Endothelial cell of umbilical vein (primary cell): ENCODE measurements around the gene ACR. TPM values are rescaled to one million over a fixed set of nuclear protein-coding genes. Genes with fewer than 3 reads are reported as not detected.

ENCODE experiments used
- BruUV-seq: library from RNA; stranded (reverse); fragments of 400-500 nt; replicated peaks from 2 replicates; lab custom pipeline; 2021; lab: Mats Ljungman, UMichigan
- CTCF ChIA-PET: fragments of 300-600, 350-600 bp; sonication (Branson Sonifier 250); formaldehyde crosslinking; loops from one replicate; lab custom pipeline; 2021; ENCODE audit warnings: antibody characterized with exemption, inconsistent platforms; lab: Charles Lee
- POLR2A ChIA-PET: fragments of 300-600, 350-600 bp; sonication (Branson Sonifier 250); formaldehyde crosslinking; loops from one replicate; lab custom pipeline; 2021; ENCODE audit warnings: antibody characterized with exemption, inconsistent platforms; lab: Charles Lee
- DNase-seq: peaks from one replicate; pipeline ENCODE4 v3.0.0-alpha.2; 2011; ENCODE audit warnings: low read depth, low spot score
- FAIRE-seq: peaks from 2 replicates; lab custom pipeline; 2011; peaks lifted over from hg19 to GRCh38; lab: Jason Lieb, UNC
- H2AFZ ChIP-seq: 2 replicates; pipeline ENCODE4 v1.6.0; 2012; ENCODE audit warnings: low read depth, low read length, control low read depth, inconsistent platforms
- H3K27ac ChIP-seq: 2 replicates; pipeline ENCODE4 v1.5.1; 2011; ENCODE audit warnings: low read depth, mild to moderate bottlenecking, control low read depth, low read length, moderate library complexity; ENCODE audit not compliant: insufficient read depth
- H3K27me3 ChIP-seq, 2 experiments: 2 replicates each; pipeline versions ENCODE4 v1.6.0 to v1.6.1; 2011; ENCODE audit warnings: low read length in 2 of 2, mixed read lengths in 1 of 2; ENCODE audit not compliant: control insufficient read depth in 2 of 2, insufficient read depth in 2 of 2
- H3K36me3 ChIP-seq, 2 experiments: 2 replicates in 1 of 2; 3 replicates in 1 of 2; pipeline ENCODE4 v1.5.1; 2011; ENCODE audit warnings: low read length in 2 of 2, mild to moderate bottlenecking in 1 of 2, moderate library complexity in 1 of 2; ENCODE audit not compliant: control insufficient read depth in 2 of 2, insufficient read depth in 2 of 2; ENCODE audit errors: extremely low read depth in 1 of 2
- H3K4me1 ChIP-seq: 3 replicates; pipeline ENCODE4 v1.5.1; 2011; ENCODE audit warnings: mild to moderate bottlenecking, low read length; ENCODE audit not compliant: control insufficient read depth, insufficient read depth; ENCODE audit errors: extremely low read depth
- H3K4me2 ChIP-seq: 2 replicates; pipeline ENCODE4 v1.6.1; 2011; ENCODE audit warnings: low read length, control low read depth, mixed read lengths; ENCODE audit not compliant: insufficient read depth
- H3K4me3 ChIP-seq, 3 experiments: fragments of 200-600 bp in 1 of 3; sonication (generic), shearing (Covaris generic) in 1 of 3; replicated peaks in 1 of 3; 2 replicates each; pipeline ENCODE4 v1.5.1; 2011 to 2016; ENCODE audit warnings: control low read depth in 3 of 3, low read length in 3 of 3, mild to moderate bottlenecking in 2 of 3, inconsistent platforms in 1 of 3, low read depth in 1 of 3, moderate library complexity in 1 of 3; ENCODE audit not compliant: insufficient read depth in 1 of 3
- H3K79me2 ChIP-seq: 2 replicates; pipeline ENCODE4 v1.6.0; 2012; ENCODE audit warnings: low read length, inconsistent platforms; ENCODE audit not compliant: control insufficient read depth, insufficient read depth
- H3K9ac ChIP-seq: replicated peaks from 2 replicates; pipeline ENCODE3; 2011; ENCODE audit warnings: low read length, control low read depth; ENCODE audit not compliant: insufficient read depth; ENCODE audit errors: extremely low read depth
- H3K9me1 ChIP-seq: replicated peaks from 3 replicates; pipeline ENCODE4 v1.6.0; 2011; ENCODE audit warnings: mild to moderate bottlenecking, low read length; ENCODE audit not compliant: control insufficient read depth, insufficient read depth; ENCODE audit errors: extremely low read depth
- H3K9me3 ChIP-seq: replicated peaks from 2 replicates; pipeline ENCODE4 v1.5.1; 2012; ENCODE audit warnings: low read length, inconsistent platforms; ENCODE audit not compliant: control insufficient read depth, insufficient read depth
- H4K20me1 ChIP-seq: replicated peaks from 2 replicates; pipeline ENCODE3; 2011; ENCODE audit warnings: mild to moderate bottlenecking, low read length; ENCODE audit not compliant: control insufficient read depth, insufficient read depth; ENCODE audit errors: extremely low read depth
- EZH2 ChIP-seq: IDR thresholded peaks from 2 replicates; pipeline ENCODE4 v1.6.1; 2012; ENCODE audit warnings: borderline replicate concordance, low read depth, mild to moderate bottlenecking, moderate library complexity, low read length, inconsistent platforms; ENCODE audit not compliant: severe bottlenecking
- FOS ChIP-seq: IDR thresholded peaks from 2 replicates; pipeline ENCODE4 v1.6.1; 2011; ENCODE audit warnings: mild to moderate bottlenecking, low read length, moderate library complexity, borderline replicate concordance; ENCODE audit not compliant: insufficient read depth
- GATA2 ChIP-seq: IDR thresholded peaks from 2 replicates; pipeline ENCODE4 v1.7.0; 2011; ENCODE audit warnings: low read depth, mild to moderate bottlenecking, moderate library complexity, mixed read lengths, low read length; ENCODE audit not compliant: insufficient read length, insufficient read depth
- JUN ChIP-seq: IDR thresholded peaks from 2 replicates; pipeline ENCODE4 v1.6.1; 2011; ENCODE audit warnings: borderline replicate concordance, low read depth; ENCODE audit not compliant: insufficient read length, insufficient read depth
- MYC ChIP-seq: IDR thresholded peaks from one replicate; pipeline ENCODE4 v1.6.1; 2011; ENCODE audit warnings: mild to moderate bottlenecking, low read depth, low read length
- POLR2A ChIP-seq: IDR thresholded peaks from 2 replicates; pipeline ENCODE4 v1.6.1; 2012; ENCODE audit warnings: low read depth, mild to moderate bottlenecking, control low read depth, low read length
- POLR2AphosphoS5 ChIP-seq: IDR thresholded peaks from 2 replicates; pipeline ENCODE4 v1.6.1; 2012; ENCODE audit warnings: low read depth, mild to moderate bottlenecking, control low read depth, low read length, moderate library complexity; ENCODE audit not compliant: insufficient read depth
- dilution Hi-C: fragments of 300-500 bp; cut with MboI; formaldehyde crosslinking; loops from one replicate; pipeline ENCODE4 v1.15.0; 2019; ENCODE audit warnings: low sequenced_read_pairs; ENCODE audit not compliant: extremely low pct_ligation_motif_present
- intact Hi-C: fragments of 100-400 bp; cut with micrococcal nuclease; formaldehyde crosslinking; loops from one replicate; pipeline ENCODE4 v1.10.0; 2022
- polyA plus RNA-seq, 4 experiments: library from polyadenylated mRNA; depleted of rRNA in 3 of 4; stranded (reverse) in 3 of 4; unstranded in 1 of 4; fragments of >200 nt; gene quantifications; 2 replicates each; pipeline versions ENCODE4 v1.2.1 to v1.2.3, GENCODE V29; 2011 to 2012; ENCODE audit warnings: missing spikeins in 1 of 4
- total RNA-seq: library from RNA; stranded (reverse); gene quantifications from 2 replicates; pipeline ENCODE4 v1.2.3, GENCODE V29; 2021
- TF ChIP-seq, protein P1 (sequence below): IDR thresholded peaks from 2 replicates; pipeline ENCODE4 v1.6.1; 2011; ENCODE audit not compliant: insufficient read depth, insufficient read length
- TF ChIP-seq, protein P2 (sequence below), 2 donors: IDR thresholded peaks; 1 replicate in 1 of 2; 2 replicates in 1 of 2; pipeline ENCODE4 v1.5.1; 2011; ENCODE audit warnings: low read length in 2 of 2, mild to moderate bottlenecking in 2 of 2, moderate library complexity in 2 of 2, control low read depth in 1 of 2, inconsistent platforms in 1 of 2, low read depth in 1 of 2; ENCODE audit not compliant: insufficient read depth in 1 of 2; ENCODE audit errors: extremely low read depth in 1 of 2

ACR gene
- total and polyA plus RNA-seq, 2 donors (not counting 3 experiments of a cell fraction or from before 2014, with no cell fraction given), result 0.91 to 4.1 TPM

DNA sequence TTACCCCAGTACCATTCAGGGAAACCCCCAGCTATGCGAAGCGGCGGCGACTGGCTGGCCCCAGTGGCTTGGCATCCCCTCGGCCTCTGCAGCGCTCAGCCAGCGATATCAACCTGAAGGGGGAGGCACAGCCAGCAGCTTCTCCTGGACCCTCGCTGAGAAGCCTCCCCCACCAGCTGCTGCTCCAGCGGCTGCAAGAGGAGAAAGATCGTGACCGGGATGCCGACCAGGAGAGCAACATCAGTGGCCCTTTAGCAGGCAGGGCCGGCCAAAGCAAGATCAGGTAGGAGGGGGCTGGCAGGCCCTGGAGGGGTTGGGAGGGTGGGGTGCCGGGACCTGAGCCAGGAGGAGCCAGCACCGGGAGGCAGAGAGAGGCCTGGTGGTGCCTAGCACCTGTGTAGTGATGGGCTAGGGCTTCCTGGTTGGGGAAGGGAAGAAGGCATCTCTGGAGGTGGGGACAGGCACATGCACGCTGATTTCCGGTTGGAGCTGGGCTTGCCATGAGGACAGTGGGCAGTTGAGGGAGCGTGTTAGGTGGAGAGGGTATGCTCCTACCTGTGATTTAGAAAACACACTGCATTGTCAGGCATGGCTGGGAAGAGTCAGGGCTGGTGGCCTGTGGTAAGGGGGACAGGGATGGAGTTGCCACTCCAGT, 43.1 kb upstream of the ACR start:
- BruUV-seq, result no TSS peak
- POLR2A ChIA-PET, result no interaction called here
- Histone ChIP-seq H3K9me1 (no peaks in the 10 kb centered on the region), H3K4me3 (no peak overlapping the region), H2AFZ (no peak overlapping the region), H3K79me2 (peaks cover 95% of the 10 kb centered on the region), H3K4me1 (peaks cover 21% of the 10 kb centered on the region), H3K27me3 (no peaks in the 10 kb centered on the region), H3K27ac (no peak overlapping the region), H3K9me3 (no peaks in the 10 kb centered on the region), H3K36me3 (peaks cover 43 to 52% of the 10 kb centered on the region in 2 experiments), H3K9ac (no peak overlapping the region), H3K4me2 (no peak overlapping the region), H4K20me1 (peaks cover 10% of the 10 kb centered on the region)
- FAIRE-seq (no peak), DNase-seq (no peak)
- no peak for TF ChIP-seq POLR2AphosphoS5
- TF ChIP-seq POLR2A, result no peak
- no peak for TF ChIP-seq FOS
- TF ChIP-seq, protein P1, sequence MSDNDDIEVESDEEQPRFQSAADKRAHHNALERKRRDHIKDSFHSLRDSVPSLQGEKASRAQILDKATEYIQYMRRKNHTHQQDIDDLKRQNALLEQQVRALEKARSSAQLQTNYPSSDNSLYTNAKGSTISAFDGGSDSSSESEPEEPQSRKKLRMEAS, result no peak
- TF ChIP-seq, protein P2, sequence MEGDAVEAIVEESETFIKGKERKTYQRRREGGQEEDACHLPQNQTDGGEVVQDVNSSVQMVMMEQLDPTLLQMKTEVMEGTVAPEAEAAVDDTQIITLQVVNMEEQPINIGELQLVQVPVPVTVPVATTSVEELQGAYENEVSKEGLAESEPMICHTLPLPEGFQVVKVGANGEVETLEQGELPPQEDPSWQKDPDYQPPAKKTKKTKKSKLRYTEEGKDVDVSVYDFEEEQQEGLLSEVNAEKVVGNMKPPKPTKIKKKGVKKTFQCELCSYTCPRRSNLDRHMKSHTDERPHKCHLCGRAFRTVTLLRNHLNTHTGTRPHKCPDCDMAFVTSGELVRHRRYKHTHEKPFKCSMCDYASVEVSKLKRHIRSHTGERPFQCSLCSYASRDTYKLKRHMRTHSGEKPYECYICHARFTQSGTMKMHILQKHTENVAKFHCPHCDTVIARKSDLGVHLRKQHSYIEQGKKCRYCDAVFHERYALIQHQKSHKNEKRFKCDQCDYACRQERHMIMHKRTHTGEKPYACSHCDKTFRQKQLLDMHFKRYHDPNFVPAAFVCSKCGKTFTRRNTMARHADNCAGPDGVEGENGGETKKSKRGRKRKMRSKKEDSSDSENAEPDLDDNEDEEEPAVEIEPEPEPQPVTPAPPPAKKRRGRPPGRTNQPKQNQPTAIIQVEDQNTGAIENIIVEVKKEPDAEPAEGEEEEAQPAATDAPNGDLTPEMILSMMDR (IDR thresholded peaks at IDR 0.05; ENCODE audit: extremely low read depth in 1 of 2, insufficient read depth in 1 of 2, low read depth in 1 of 2, low read length in 2 of 2), result no peak
- TF ChIP-seq JUN, result no peak
- TF ChIP-seq EZH2, result no peak
- no peak for TF ChIP-seq MYC
- TF ChIP-seq GATA2, result no peak
- intact Hi-C loops, result loop anchor here (5.0 kb wide), 1 partner anchor 53 kb away; no protein-coding TSS in a partner anchor
- dilution Hi-C loops, result no loop called here
- CTCF ChIA-PET, result interaction anchor here (0.6 to 4.1 kb wide), 6 partner anchors 53 to 120 kb away, joined by 3 to 25 read pairs (median 3); partner anchors contain the start of gene ARSA
